GM18867 (cell line): ENCODE data around the gene FGF22.
A peak's percentile ranks its signal among the peaks of the same experiment; 100 is the strongest.
"Not testable (repeated sequence)": the region's sequence is repeated elsewhere in the genome, so short reads cannot be mapped to it uniquely, and the experiment has no call there.

Experiments used
- ATAC-seq: cut with Tn5 transposase; IDR thresholded peaks from one replicate; pipeline ENCODE4 v1.9.1; 2021; ENCODE audit warnings: mild to moderate bottlenecking, moderate library complexity; ENCODE audit not compliant: unreplicated experiment

FGF22 gene

DNA sequence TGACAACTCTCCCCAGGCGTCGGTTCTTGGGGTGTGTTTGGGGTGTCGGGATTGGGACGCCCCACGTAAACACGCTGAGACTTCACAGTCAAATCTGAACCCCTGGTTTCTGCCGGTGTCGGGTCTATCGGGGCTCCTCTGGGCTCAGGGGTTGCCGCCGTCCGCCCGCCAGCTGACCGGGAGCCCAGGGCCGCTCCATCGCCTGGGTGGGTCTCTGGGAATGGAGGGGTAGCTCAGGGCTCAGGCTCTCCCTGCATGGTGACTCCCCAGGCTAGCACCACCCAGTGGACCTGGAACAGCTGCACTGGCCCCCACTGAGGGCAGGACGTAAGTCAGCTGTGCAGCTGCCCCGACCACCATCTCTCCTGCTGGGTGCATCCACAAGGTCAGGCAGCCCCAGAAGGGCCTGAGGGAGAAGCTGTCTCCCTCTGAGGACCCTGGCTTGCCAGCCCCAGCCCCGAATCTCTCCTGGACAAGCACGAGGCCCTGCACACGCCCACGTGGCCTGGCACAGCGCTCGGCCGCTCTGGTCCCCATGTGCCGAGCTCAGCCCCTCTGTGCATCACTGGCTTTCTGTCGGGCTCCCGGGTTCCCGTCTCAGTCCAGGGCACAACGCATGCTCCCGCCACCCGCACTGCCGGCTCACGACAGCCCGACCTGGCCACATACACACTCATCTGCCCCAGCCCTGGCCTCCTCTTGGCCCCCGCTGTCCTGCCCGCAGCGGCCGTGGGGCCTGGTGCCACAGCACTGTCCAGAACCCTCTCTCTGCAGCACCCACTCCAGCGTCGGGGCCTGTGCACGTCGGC lies 17.3 kb downstream of the FGF22 start:
- ATAC-seq = no peak

DNA sequence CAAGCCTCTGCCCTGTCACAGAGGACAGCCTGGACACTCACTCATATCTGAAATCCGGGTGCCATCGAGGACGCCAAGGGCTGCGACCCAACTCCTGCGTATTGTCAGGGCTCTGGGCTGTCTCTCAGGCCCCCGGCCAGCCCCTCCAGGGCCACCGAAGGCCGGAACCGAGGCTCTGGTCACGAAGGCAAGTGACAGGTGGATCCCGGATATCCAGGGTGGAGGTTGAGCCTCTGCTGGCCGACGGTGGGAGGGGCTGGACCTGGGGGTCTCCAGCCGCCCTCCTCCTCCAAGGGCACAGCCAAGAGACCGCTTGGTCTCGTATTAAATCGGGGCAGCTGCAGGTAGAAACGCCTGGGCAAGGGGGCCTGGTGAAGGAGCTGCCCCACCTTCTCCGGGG lies 17.9 kb downstream of the FGF22 start:
- ATAC-seq = no peak

DNA sequence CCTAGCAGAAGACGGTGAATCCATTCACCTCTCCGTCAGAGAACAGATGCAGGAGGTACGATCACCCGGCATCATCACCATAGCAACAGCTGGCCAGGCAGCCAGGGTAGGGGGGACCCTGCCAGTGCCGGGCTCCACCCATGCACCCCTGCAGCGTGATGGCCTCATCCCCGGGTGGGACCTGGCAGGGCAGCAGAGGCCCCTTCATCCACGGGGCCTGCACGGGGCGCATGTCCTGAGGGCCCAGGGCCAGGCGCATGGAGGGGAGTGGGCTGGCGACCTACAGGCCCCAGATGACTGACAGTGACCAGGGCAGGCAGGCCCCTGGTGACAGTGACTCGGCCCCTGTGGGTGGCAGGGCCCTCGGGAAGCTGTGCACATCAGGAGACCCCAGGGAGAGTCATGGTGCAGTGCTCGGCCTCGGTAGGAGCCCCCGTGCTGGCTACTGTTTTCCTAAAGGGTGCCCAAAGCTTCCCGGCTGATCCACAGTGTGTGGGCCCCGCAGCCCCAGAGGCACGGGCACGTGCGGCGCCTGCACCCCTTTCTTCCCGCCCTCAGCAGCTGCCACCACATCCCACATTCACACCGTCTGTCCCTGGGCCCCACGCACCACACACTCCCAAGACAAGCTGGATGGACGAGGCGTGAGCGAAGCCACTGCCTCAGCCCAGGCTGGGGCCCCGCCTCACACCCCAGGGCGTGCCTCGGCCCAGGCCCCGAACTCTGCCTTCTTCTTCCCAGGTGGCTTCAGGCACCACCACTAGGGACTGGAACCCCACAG lies 18.6 kb downstream of the FGF22 start:
- no peak for ATAC-seq

DNA sequence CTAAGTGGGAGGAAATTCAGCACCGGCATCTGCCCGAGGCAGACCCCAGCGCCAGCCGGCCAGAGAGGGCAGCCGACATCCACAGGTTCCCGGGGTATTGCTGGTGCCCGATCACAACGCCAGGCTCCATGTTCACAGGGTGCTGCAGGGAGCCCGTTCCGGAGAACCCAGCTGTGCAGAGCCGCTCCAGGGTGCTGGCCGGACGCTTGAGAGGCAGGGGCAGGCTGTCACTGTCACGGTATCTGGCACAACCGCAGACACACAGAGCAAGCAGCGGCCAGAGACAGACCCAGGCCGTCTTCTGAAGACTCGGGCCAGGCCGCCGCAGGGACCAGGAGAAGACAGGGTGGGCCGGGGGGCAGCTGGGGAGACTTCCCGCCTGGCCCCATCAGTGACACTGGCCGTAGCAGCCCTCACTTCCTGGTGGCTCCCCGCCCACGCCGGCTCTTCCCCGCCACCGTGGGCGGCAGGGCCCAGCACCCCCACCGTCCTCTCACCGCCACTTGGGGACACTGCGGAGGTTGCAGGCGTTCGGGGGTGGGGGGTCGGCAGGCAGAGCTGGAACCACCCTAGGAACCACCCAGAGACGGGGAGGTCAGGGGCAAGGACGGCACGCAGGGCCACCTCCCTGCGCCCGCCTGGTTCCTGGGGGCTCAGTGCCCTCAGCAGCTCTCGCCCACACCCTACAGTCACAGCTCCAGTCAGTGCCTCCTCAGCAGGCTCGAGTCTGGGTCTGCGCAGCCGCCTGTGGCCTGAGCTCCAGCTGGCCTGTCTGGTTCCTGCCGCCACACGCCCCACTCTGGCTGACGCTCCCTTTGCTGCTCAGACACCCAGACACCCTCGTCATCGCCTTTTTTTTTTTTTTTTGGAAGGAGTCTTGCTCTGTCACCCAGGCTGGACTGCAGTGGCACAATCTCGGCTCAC lies 19.5 kb downstream of the FGF22 start:
- ATAC-seq = no peak

DNA sequence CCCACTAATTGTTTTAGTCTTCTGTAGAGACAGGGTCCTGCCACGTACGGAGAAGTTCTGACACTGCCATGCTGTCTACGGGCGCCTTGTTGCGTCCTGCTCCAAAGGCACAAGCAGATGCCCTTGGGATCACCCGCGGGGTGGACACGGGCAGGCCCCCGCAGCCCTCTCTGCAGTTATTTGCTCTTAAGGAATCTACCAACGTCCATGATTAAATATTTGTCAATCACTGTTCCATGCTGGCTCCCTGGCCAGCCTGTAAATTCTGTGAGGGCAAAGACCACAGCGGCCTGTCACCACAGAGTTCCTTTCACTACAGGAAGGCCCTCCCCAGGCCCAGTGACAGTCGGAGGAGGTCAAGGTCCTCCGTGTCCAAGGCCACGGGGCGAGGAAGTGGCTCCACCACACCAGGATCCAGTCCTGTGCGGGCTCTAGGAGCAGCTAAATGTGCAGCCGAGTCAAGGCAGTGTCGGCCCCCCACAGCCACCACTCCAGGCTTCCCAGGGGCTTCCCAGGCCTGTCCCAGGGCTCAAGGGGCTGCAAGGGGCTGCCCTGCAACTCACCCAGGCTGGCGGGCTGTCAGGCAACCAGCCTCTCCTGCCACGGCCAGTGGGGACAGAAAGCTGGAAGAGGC lies 21.2 kb downstream of the FGF22 start:
- no peak for ATAC-seq

DNA sequence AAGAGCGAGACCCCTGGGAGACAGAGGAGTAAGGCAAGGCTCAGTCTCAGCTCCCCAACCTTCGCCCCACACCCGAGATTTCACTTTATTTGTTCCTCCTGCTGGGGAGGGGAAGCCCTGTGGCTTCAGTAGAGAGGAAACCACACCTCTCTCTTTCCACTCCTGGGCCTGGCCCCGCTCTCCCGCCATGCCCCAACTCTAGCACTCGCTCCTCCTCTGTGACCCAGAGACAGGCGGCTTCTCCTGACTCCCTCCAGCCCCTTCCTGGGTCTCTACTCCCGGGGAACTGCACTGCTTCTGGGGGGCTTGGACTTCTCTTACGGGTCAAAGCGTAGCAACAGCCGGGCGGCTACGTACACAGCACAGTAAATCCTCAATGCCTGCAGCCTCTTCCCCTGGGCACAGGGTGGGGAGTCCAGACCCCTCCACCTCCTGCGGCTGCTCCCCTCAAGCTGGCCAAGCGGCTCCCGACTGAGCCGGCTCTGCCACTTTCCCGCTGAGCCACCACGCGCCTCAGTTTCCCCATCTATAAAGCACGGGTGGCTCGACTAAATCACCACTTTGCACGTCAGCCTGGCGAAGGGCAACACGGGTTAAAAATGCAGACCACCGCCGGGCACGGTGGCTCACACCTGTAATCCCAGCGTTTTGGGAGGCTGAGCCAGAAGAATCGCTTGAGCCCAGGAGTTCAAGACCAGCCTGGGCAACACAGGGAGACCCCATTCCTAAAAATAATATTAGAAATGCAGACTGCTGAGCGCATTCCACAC lies 21.9 kb downstream of the FGF22 start:
- ATAC-seq = no peak

DNA sequence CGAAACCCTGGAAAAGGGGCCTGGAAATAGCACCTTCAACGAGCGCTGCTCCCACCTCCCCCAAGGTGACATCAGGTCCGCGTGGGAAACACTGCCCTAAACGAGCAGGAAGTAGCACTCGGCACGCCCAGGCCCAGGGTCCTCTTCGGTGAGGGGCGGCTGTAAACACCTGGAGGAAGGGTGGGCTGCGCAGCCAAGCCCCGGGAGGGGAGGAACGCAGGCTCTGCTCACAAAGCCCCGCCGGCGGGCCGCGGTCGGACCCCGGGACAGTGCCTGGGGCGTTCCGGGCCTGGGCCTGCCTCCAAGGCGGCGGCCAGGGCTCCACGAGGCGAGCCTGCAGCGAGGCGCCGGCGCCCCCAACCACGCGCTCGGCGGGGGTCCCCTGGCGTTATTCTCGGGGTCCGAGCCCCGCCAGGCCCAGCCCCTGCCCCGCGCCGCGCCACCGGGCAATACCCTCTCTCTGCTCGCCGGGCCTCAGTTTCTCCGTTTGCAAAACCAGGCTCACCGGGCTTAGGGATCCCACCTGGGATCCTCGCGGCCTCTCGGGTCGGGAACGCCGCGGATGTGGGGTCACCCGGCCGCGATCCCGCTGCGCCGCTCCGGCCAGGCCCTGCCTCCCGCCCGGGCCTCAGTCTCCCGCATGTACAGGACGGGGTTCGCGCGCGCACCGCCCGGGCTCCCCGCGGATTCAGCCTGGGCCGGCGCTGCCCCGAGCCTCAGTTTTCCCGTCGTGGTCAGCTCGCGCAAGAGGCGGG lies 22.7 kb downstream of the FGF22 start:
- ATAC-seq = peak; percentile 11

DNA sequence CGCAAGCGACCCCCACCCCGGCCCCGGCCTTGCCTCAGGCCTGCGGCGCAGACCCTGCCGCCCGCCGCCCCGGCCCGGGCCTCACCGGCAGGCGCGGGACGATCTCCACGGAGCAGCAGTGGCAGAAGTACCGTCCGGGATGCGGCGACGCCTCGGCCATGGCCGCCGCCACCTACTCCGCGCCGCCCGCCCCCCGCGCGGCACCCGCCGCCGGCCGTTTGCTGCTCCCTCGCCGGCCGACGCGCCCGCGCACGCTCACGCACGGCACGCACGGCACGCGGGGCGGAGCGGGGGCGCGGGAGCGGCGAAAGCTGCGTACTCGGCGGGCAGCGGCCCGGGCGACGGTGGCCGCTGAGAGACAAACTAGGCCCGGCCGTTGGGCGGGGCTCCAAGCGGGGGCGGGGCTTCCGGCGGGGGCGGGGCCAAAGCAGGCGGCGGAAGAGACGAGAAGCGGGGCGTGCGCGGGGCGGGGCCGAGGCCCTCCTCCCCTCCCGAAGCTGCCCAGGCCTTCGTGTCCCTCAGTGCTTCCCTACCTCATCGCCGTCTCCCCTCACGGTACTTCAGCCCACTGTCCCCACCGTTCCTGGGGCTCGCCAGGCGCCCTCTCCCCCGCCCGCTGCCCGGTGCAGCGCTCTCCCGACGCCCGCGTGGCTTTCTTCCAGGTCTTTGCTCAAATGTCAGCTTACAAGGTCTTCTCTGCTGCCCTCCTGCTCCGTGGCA lies 23.4 kb downstream of the FGF22 start, which contains the start of gene RNF126:
Gene RNF126 (minus strand): TSS at position 253 of the 720 bp plus-strand sequence. CDS start 93 bp downstream, at position 160.
- ATAC-seq = peak; percentile 56

DNA sequence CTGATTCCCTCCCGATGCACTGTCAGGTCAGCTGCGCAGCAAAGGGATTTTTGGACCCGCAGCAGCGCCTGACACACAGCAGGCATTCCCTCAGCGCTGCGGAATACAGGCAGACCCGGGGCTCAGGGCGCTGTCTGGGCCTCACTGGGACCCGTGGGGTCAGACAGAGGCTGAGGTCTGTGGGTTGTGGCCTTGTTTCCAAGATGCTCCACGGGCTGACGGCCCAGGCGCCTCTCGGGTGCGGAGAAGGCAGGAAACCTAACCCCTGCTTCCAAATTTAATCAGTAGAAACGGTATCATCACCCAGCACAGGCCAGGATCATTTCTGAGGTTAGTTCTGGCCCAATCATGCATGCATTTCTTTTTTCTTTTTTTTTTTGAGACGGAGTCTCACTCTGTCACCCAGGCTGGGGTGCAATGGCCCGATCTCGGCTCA lies 24.0 kb downstream of the FGF22 start:
- no peak for ATAC-seq

DNA sequence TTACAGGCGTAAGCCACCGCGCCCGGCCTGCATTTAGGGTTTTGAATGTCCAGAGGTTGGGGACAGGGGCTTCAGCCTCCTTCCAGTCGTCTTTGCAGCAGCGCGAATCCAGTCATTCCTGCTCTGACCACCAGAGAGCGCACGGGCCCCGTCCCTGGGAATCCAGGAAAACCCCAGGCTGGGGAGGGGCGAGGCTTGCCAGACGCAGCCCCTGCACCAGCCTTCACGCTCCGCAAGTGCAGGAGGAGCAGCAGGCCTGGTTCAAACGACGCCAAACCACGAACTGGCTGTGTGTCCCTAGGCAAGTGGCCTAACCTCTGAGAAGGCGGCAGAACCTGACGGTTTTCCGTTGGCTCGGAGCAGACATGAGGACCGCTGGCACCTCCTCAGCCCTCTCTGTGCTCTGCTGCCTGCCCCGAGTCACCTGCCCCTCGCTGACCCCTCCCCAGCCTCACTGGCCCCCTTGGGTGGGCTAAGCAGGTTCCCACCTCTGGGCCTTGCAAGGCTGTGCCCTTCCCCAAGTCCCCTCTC lies 25.3 kb downstream of the FGF22 start:
- no peak for ATAC-seq

DNA sequence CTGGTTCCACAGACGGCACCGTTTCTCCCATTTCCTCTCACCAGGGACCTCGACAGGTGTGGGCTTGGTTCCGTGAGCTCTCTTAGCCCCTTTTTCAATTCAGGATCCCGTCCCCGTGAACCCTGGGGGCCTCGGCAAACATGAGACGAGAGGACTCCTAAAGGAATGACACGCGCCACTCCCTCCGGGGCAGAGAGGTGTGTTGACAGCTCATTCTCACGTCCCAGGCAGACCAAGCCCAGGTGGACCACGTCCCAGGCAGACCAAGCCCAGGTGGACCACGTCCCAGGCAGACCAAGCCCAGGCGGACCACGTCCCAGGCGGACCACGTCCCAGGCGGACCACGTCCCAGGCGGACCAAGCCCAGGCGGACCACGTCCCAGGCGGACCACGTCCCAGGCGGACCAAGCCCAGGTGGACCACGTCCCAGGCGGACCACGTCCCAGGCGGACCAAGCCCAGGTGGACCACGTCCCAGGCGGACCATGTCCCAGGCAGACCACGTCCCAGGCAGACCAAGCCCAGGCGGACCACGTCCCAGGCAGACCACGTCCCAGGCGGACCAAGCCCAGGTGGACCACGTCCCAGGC lies 27.4 kb downstream of the FGF22 start:
- not testable (repeated sequence) for ATAC-seq

DNA sequence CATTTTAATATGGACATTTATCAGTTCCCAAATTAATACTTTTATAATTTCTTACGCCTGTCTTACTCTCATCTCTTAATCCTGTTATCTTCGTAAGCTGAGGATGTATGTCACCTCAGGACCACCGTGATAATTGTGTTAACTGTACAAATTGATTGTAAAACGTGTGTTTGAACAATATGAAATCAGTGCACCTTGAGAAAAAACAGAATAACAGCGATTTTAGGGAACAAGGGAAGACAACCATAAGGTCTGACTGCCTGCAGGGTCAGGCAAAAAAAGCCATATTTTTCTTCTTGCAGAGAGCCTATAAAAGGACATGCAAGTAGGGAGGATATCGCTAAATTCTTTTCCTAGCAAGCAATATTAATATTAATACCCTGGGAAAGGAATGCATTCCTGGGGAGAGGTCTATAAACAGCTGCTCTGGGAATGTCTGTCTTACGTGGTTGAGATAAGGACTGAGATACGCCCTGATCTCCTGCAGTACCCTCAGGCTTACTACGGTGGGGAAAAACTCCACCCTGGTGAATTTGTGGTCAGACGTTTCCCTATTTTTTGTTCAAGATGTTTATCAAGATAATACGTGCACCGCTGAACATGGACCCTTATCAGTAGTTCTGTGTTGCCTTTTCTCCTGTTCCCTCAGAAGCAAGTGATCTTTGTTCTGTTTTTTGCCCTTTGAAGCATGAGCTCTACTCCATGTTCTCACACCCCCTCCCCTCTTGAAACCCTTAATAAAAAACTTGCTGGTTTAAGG lies 29.2 kb downstream of the FGF22 start:
- not testable (repeated sequence) for ATAC-seq

DNA sequence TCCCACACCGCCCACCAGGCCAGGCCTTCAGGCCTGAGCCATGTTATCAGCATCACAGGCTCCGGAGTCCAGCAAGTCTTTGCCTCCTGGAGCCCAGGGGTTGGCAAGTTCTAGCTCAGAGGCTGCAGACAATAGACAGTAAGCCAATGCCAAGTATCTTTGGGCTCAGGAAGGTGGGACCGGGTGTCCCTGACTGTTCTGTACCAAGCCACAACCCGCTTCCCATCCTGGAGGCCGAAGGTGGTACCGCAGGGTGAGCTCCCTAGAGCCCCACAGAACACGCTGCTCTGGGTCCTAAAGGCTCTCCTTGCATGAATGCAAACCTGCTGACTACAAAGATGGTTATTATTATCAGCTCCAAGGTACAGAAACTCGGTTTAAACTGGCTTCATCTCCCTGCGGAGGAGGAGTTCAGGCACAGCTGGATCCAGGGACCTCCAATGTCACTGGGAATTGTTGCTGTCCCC lies 31.0 kb downstream of the FGF22 start:
- no peak for ATAC-seq

DNA sequence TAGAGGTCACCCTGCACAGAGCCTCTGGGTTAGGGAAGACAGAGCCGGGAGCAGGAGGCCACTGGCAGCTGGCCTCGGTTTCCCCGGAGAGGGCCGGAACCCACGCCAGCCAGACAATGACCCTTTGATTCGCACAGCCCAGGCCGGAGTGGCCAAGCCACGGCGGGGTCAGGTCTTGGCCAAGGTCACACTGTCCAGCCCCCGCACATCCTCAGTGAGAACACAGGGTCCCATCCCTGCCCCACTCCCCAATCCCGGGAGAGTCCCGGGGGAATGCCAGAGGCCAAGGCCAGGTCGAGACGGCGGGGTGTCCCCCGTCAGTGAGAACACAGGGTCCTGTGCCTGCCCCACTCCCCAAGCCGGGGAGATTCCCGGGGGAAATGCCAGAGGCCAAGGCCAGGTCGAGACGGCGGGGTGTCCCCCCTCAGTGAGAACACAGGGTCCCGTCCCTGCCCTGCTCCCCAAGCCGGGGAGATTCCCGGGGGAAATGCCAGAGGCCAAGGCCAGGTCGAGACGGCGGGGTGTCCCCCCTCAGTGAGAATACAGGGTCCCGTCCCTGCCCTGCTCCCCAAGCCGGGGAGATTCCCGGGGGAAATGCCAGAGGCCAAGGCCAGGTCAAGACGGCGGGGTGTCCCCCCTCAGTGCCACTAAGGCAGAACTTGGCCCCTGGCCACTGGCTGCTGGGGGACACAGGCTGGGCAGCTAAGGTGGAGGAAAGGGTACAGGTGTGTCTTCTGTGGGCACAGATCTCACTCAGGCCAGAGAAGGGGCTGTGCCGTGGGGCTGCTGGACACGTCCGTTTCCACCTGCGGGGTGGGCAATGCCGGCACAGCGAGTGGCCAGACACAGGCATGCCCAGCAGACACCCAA lies 34.8 kb downstream of the FGF22 start:
- ATAC-seq = no peak

DNA sequence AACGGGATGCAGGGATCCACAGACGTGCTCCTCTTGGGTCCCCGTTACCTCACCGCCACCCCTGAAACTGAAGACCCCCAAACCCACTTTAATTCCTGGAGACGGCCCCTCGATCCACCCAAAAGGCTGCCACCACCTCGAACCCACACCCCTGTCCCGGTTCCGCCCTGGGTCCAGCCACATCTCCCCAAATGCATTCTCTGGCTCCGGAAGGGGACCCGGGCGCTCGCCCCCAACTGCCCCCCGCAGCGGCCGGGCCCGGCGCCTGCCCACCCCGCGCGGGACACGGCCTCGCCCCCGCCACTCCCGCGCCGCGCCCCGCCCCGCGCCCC lies 36.3 kb downstream of the FGF22 start:
- ATAC-seq = no peak
